Measurements from ENCODE around the gene CCN5.
"Not testable (repeated sequence)": the region's sequence is repeated elsewhere in the genome, so short reads cannot be mapped to it uniquely, and the experiment has no call there.

CCN5 gene

GRCh38 chr20:44695295-44695673 is 19.9 kb upstream of the CCN5 start:
- Histone ChIP-seq H3K4me1 (ENCODE audit: control insufficient read depth, insufficient read depth, low read length) (peaks cover 2% of the 10 kb centered on the region; the same call in 1 of the 2 replicates), H3K4me3 (ENCODE audit: low read length) (no peak overlapping the region), H3K9me3 (ENCODE audit: control insufficient read depth, insufficient read depth, low read length) (no peaks in the 10 kb centered on the region), H3K27ac (ENCODE audit: low read length) (no peak overlapping the region), H3K36me3 (ENCODE audit: control insufficient read depth, insufficient read depth, low read length) (no peaks in the 10 kb centered on the region), H3K27me3 (ENCODE audit: control insufficient read depth, insufficient read depth, low read length) (no peaks in the 10 kb centered on the region)
- no CpG with 5 or more reads among the region's 2 CpGs for WGBS (ENCODE audit: insufficient coverage, insufficient read length)
- DNase-seq (ENCODE audit: low read depth, low spot score): no peak

- H3K4me3 ChIP-seq (ENCODE audit: low read length): no peak overlapping the region
- no peaks in the 10 kb centered on the region for H3K9me3 ChIP-seq (ENCODE audit: control insufficient read depth, insufficient read depth, low read length)
- no peak overlapping the region for H3K27ac ChIP-seq (ENCODE audit: low read length)
- peaks cover 4% of the 10 kb centered on the region for H3K4me1 ChIP-seq (ENCODE audit: control insufficient read depth, insufficient read depth, low read length)
- no peaks in the 10 kb centered on the region for H3K27me3 ChIP-seq (ENCODE audit: control insufficient read depth, insufficient read depth, low read length)
- H3K36me3 ChIP-seq (ENCODE audit: control insufficient read depth, insufficient read depth, low read length): no peaks in the 10 kb centered on the region
- no peak for DNase-seq (ENCODE audit: low read depth, low spot score)
Observed at GRCh38 chr20:44695674-44696300, 19.4 kb upstream of the CCN5 start.

GRCh38 chr20:44696315-44696714 is 18.9 kb upstream of the CCN5 start:
- no peak for DNase-seq (ENCODE audit: low read depth, low spot score)
- Histone ChIP-seq H3K4me1 (ENCODE audit: control insufficient read depth, insufficient read depth, low read length) (peaks cover 6% of the 10 kb centered on the region), H3K27me3 (ENCODE audit: control insufficient read depth, insufficient read depth, low read length) (no peaks in the 10 kb centered on the region), H3K27ac (ENCODE audit: low read length) (no peak overlapping the region), H3K4me3 (ENCODE audit: low read length) (no peak overlapping the region), H3K9me3 (ENCODE audit: control insufficient read depth, insufficient read depth, low read length) (no peaks in the 10 kb centered on the region), H3K36me3 (ENCODE audit: control insufficient read depth, insufficient read depth, low read length) (no peaks in the 10 kb centered on the region)
- WGBS (ENCODE audit: insufficient coverage, insufficient read length): no CpG with 5 or more reads among the region's 3 CpGs

- not testable (repeated sequence) for H3K27ac ChIP-seq (ENCODE audit: low read length); DNase-seq (ENCODE audit: low read depth, low spot score); H3K27me3 ChIP-seq (ENCODE audit: control insufficient read depth, insufficient read depth, low read length); H3K36me3 ChIP-seq (ENCODE audit: control insufficient read depth, insufficient read depth, low read length); H3K4me3 ChIP-seq (ENCODE audit: low read length); H3K9me3 ChIP-seq (ENCODE audit: control insufficient read depth, insufficient read depth, low read length)
- WGBS (ENCODE audit: insufficient coverage, insufficient read length): no CpG with 5 or more reads among the region's 5 CpGs
- peaks cover 10% of the 10 kb centered on the region for H3K4me1 ChIP-seq (ENCODE audit: control insufficient read depth, insufficient read depth, low read length)
Observed at GRCh38 chr20:44697041-44697440, 18.1 kb upstream of the CCN5 start.

GRCh38 chr20:44698351-44698750 is 16.8 kb upstream of the CCN5 start:
- Histone ChIP-seq H3K9me3 (ENCODE audit: control insufficient read depth, insufficient read depth, low read length) (no peaks in the 10 kb centered on the region), H3K27ac (ENCODE audit: low read length) (no peak overlapping the region), H3K4me1 (ENCODE audit: control insufficient read depth, insufficient read depth, low read length) (peaks cover 9% of the 10 kb centered on the region), H3K27me3 (ENCODE audit: control insufficient read depth, insufficient read depth, low read length) (no peaks in the 10 kb centered on the region), H3K36me3 (ENCODE audit: control insufficient read depth, insufficient read depth, low read length) (no peaks in the 10 kb centered on the region), H3K4me3 (ENCODE audit: low read length) (no peak overlapping the region)
- no peak for DNase-seq (ENCODE audit: low read depth, low spot score)
- WGBS (ENCODE audit: insufficient coverage, insufficient read length): no CpG with 5 or more reads among the region's 3 CpGs

GRCh38 chr20:44700306-44700705 is 14.9 kb upstream of the CCN5 start:
- H3K36me3 ChIP-seq (ENCODE audit: control insufficient read depth, insufficient read depth, low read length): no peaks in the 10 kb centered on the region
- no peak for DNase-seq (ENCODE audit: low read depth, low spot score)
- WGBS (ENCODE audit: insufficient coverage, insufficient read length): no CpG with 5 or more reads among the region's 11 CpGs
- peaks cover 9% of the 10 kb centered on the region for H3K4me1 ChIP-seq (ENCODE audit: control insufficient read depth, insufficient read depth, low read length)
- H3K27me3 ChIP-seq (ENCODE audit: control insufficient read depth, insufficient read depth, low read length): no peaks in the 10 kb centered on the region
- H3K27ac ChIP-seq (ENCODE audit: low read length): no peak overlapping the region
- no peak overlapping the region for H3K4me3 ChIP-seq (ENCODE audit: low read length)
- H3K9me3 ChIP-seq (ENCODE audit: control insufficient read depth, insufficient read depth, low read length): no peaks in the 10 kb centered on the region

- H3K4me1 ChIP-seq (ENCODE audit: control insufficient read depth, insufficient read depth, low read length): peaks cover 9% of the 10 kb centered on the region
- H3K27me3 ChIP-seq (ENCODE audit: control insufficient read depth, insufficient read depth, low read length): no peaks in the 10 kb centered on the region
- no peak overlapping the region for H3K4me3 ChIP-seq (ENCODE audit: low read length)
- WGBS (ENCODE audit: insufficient coverage, insufficient read length): no CpG with 5 or more reads among the region's 15 CpGs
- no peak overlapping the region for H3K27ac ChIP-seq (ENCODE audit: low read length)
- no peaks in the 10 kb centered on the region for H3K9me3 ChIP-seq (ENCODE audit: control insufficient read depth, insufficient read depth, low read length)
- no peak for DNase-seq (ENCODE audit: low read depth, low spot score)
- no peaks in the 10 kb centered on the region for H3K36me3 ChIP-seq (ENCODE audit: control insufficient read depth, insufficient read depth, low read length)
Observed at GRCh38 chr20:44701118-44701857, 13.9 kb upstream of the CCN5 start.

GRCh38 chr20:44701858-44702256 is 13.3 kb upstream of the CCN5 start:
- no peak overlapping the region for H3K27ac ChIP-seq (ENCODE audit: low read length)
- no CpG with 5 or more reads among the region's 7 CpGs for WGBS (ENCODE audit: insufficient coverage, insufficient read length)
- no peak for DNase-seq (ENCODE audit: low read depth, low spot score)
- no peak overlapping the region for H3K4me3 ChIP-seq (ENCODE audit: low read length)
- H3K4me1 ChIP-seq (ENCODE audit: control insufficient read depth, insufficient read depth, low read length): peaks cover 9% of the 10 kb centered on the region
- no peaks in the 10 kb centered on the region for H3K36me3 ChIP-seq (ENCODE audit: control insufficient read depth, insufficient read depth, low read length)
- H3K27me3 ChIP-seq (ENCODE audit: control insufficient read depth, insufficient read depth, low read length): no peaks in the 10 kb centered on the region
- no peaks in the 10 kb centered on the region for H3K9me3 ChIP-seq (ENCODE audit: control insufficient read depth, insufficient read depth, low read length)

GRCh38 chr20:44702776-44703175 is 12.4 kb upstream of the CCN5 start:
- no peak for DNase-seq (ENCODE audit: low read depth, low spot score)

GRCh38 chr20:44703183-44703925 is 11.8 kb upstream of the CCN5 start:
- no peak overlapping the region for H3K4me3 ChIP-seq (ENCODE audit: low read length)
- no peaks in the 10 kb centered on the region for H3K9me3 ChIP-seq (ENCODE audit: control insufficient read depth, insufficient read depth, low read length)
- H3K4me1 ChIP-seq (ENCODE audit: control insufficient read depth, insufficient read depth, low read length): peaks cover 9% of the 10 kb centered on the region
- no peaks in the 10 kb centered on the region for H3K36me3 ChIP-seq (ENCODE audit: control insufficient read depth, insufficient read depth, low read length)
- no peak for DNase-seq (ENCODE audit: low read depth, low spot score)
- H3K27me3 ChIP-seq (ENCODE audit: control insufficient read depth, insufficient read depth, low read length): no peaks in the 10 kb centered on the region
- no peak overlapping the region for H3K27ac ChIP-seq (ENCODE audit: low read length)
- no CpG with 5 or more reads among the region's 12 CpGs for WGBS (ENCODE audit: insufficient coverage, insufficient read length)

More at GRCh38 chr20:44702776-44703175, 12.4 kb upstream of the CCN5 start:
- WGBS (ENCODE audit: insufficient coverage, insufficient read length): no CpG with 5 or more reads among the region's 9 CpGs
- Histone ChIP-seq H3K27me3 (ENCODE audit: control insufficient read depth, insufficient read depth, low read length) (no peaks in the 10 kb centered on the region), H3K4me3 (ENCODE audit: low read length) (no peak overlapping the region), H3K9me3 (ENCODE audit: control insufficient read depth, insufficient read depth, low read length) (no peaks in the 10 kb centered on the region), H3K27ac (ENCODE audit: low read length) (no peak overlapping the region), H3K36me3 (ENCODE audit: control insufficient read depth, insufficient read depth, low read length) (no peaks in the 10 kb centered on the region), H3K4me1 (ENCODE audit: control insufficient read depth, insufficient read depth, low read length) (peaks cover 9% of the 10 kb centered on the region)
